Motor neuron (in vitro differentiated cells): ENCODE measurements around the gene CKAP2L. TPM values are rescaled to one million over a fixed set of nuclear protein-coding genes. Genes with fewer than 3 reads are reported as not detected.
"Not testable (repeated sequence)": the region's sequence is repeated elsewhere in the genome, so short reads cannot be mapped to it uniquely, and the experiment has no call there.

Experiments
- ATAC-seq, 8 experiments: fragments of 200-7000 bp; cut with Tn5 transposase; replicated peaks in 6 of 8; 2 replicates each; pipeline ENCODE4 v1.8.0; 2021; ENCODE audit warnings: mild to moderate bottlenecking in 8 of 8, moderate library complexity in 8 of 8
- H3K27ac ChIP-seq, 2 donors: fragments of 250-450 bp; sonication (Bioruptor Pico); 2 replicates each; pipeline ENCODE4 v1.9.0; 2021; ENCODE audit warnings: antibody characterized with exemption in 2 of 2, mild to moderate bottlenecking in 2 of 2, moderate library complexity in 1 of 2
- H3K4me1 ChIP-seq, 2 donors: fragments of 250-450 bp; sonication (Bioruptor Pico); replicated peaks in 1 of 2; 2 replicates each; pipeline ENCODE4 v1.6.1; 2021; ENCODE audit warnings: antibody characterized with exemption in 2 of 2, mild to moderate bottlenecking in 2 of 2, moderate library complexity in 1 of 2
- H3K4me3 ChIP-seq, 5 donors: fragments of 250-450 bp; sonication (Bioruptor Pico); 2 replicates each; pipeline ENCODE4 v1.9.0; 2021; ENCODE audit warnings: antibody characterized with exemption in 5 of 5, mild to moderate bottlenecking in 5 of 5, moderate library complexity in 4 of 5
- WGBS, 10 experiments: fragments of 450-650 bp; shearing (Covaris generic); methylation state at CpG; one replicate each; pipeline ENCODE4 v1.0.0; 2022; 5-methylcytosine and 5-hydroxymethylcytosine counted together
- in situ Hi-C, 9 experiments: fragments of 400-800 bp; cut with MboI; loops; one replicate each; pipeline ENCODE4 v1.15.0; 2021; ENCODE audit warnings: low sequenced_read_pairs in 9 of 9, low pct_unique_long_range_greater_than_20kb in 2 of 9; ENCODE audit not compliant: unreplicated experiment in 9 of 9
- total RNA-seq, 8 experiments: library from RNA; unstranded; fragments of 300-600 nt; gene quantifications; 2 replicates each; pipeline versions ENCODE4 v1.2.3 to v1.2.4, GENCODE V29; 2022

The CKAP2L gene
- total RNA-seq, 8 experiments from 2014 or later = 0.73 to 22.5 (median 1.2) TPM

DNA sequence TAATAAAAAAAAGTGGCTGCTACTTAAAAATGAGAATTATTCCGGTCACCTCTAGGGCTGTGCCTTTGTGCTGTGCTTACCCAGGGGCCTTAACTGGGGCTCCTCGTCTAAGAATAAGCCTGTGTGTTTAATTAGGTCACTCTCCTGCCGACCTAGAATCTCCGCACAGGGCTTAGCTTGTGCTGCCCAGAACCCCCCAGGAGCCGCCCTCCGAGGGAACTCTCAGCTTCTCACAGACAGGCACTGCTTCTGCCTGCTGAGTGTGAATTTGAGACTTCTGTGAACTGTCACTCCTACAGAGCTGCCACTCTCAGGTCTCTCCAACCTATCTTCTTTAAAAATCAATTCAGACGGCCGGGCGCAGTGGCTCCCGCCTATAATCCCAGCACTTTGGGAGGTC is 55.4 kb downstream of the CKAP2L start:
- H3K4me3 ChIP-seq = no peak overlapping the region
- 27 to 83% (median 70%) methylated on average over 1 to 5 of the region's 10 CpGs; no CpG with 5 or more reads in 3 of the 10 experiments for WGBS, 10 experiments
- H3K27ac ChIP-seq = no peak overlapping the region
- in situ Hi-C loops = loop anchor here in 2 of 9 experiments (25.0 kb wide), 1 partner anchor 97 kb away; no protein-coding TSS in a partner anchor
- peak in 4 of 8 experiments; percentile 34 to 82 (median 54) for ATAC-seq
- peaks cover 14 to 16% of the 10 kb centered on the region in 2 donors for H3K4me1 ChIP-seq

DNA sequence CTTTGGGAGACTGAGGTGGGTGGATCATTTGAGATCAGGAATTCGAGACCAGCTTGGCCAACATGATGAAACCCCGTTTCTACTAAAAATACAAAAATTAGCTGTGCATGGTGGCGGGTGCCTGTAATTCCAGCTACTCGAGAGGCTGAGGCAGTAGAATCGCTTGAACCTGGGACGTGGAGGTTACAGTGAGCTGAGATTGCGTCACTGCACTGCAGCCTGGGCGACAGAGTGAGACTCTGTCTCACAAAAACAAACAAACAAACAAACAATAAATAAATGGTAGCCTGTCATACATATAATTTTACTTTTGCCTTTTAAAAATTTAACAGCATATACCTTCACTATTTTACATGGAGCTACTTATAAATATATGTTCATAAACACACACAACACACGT is 57.5 kb downstream of the CKAP2L start:
- not testable (repeated sequence) for H3K27ac ChIP-seq, ATAC-seq, H3K4me1 ChIP-seq, H3K4me3 ChIP-seq
- 60 to 95% (median 80%) methylated on average over 1 to 8 of the region's 9 CpGs for WGBS, 10 experiments
- in situ Hi-C loops = loop anchor here in 2 of 9 experiments (25.0 kb wide), 1 partner anchor 95 kb away; no protein-coding TSS in a partner anchor

DNA sequence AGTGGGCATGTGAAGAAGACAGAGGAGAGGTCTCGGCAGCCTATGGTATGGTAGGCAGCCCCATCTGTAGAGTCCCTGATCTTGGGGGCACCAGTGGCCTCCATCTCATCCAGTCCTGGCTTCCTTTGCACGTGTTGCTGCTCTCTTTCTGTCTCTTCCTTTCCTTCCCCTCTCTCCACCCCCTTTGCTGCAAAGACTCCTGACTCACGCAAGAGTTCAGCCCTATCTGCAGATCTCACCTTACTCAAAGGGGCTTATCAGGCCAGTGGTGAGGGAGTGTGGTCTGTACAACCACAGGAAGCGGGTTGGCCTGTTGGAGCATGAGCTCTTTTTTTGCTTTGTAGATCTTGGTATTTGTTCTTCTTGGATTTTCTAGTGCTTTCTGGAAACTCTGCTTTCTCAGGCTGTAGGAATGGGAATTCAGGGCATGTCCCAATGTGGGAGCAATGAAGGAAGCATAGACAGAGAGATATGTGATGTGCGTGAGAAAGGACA is 58.2 kb downstream of the CKAP2L start:
- H3K27ac ChIP-seq = no peak overlapping the region
- 42 to 100% (median 51%) methylated on average over 1 to 3 of the region's 5 CpGs; no CpG with 5 or more reads in 1 of the 10 experiments for WGBS, 10 experiments
- no peaks in the 10 kb centered on the region for H3K4me1 ChIP-seq
- no peak overlapping the region for H3K4me3 ChIP-seq
- in situ Hi-C loops = loop anchor here in 2 of 9 experiments (25.0 kb wide), 1 partner anchor 94 kb away; no protein-coding TSS in a partner anchor
- ATAC-seq = peak in 2 of 8 experiments; percentile 7 to 13

DNA sequence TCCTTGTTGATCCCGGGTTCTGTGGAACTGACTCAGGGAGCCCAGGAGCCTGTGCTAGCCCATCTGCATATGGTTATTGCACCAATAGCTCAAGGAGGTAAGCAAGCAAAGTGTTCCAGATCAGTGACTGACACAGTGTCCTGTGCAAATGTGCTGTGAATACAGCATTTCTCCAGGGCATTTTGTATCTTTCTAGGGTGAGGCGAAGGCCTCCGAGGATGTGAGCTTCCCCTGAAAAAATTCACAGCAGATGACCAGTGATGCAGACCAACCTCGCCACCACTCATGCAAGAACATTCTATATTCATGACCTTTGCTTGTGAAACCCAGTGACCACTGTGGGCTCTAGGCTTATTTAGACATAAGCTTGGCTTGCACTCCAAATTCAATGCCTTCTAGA is 58.8 kb downstream of the CKAP2L start:
- ATAC-seq = peak in 3 of 8 experiments; percentile 56 to 93 (median 87)
- Histone ChIP-seq H3K4me1 (no peaks in the 10 kb centered on the region), H3K4me3 (no peak overlapping the region), H3K27ac (no peak overlapping the region)
- 54 to 100% (median 78%) methylated on average over 1 to 4 of the region's 4 CpGs; no CpG with 5 or more reads in 3 of the 10 experiments for WGBS, 10 experiments
- in situ Hi-C loops = loop anchor here in 2 of 9 experiments (25.0 kb wide), 1 partner anchor 93 kb away; no protein-coding TSS in a partner anchor

DNA sequence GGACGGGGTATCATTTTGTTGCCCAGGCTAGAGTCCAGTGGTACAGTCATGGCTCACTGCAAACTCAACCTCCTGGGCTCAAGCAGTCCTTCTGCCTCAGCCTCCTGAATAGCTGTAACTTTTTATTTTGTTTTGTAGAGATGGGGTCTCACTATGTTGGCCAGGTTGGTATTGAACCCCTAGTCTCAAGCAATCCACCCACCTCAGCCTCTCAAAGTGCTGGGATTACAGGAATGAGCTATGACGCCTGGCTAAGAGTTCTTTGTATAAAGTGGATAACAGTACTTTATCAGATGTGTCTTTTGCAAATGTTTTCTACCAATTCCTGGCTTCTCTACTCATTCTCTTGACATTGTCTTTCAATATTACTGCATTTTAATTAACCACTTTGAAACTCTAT is 60.7 kb downstream of the CKAP2L start:
- ATAC-seq = no peak
- in situ Hi-C loops = loop anchor here in 2 of 9 experiments (25.0 kb wide), 1 partner anchor 91 kb away; no protein-coding TSS in a partner anchor
- Histone ChIP-seq H3K4me3 (no peak overlapping the region), H3K4me1 (no peaks in the 10 kb centered on the region), H3K27ac (no peak overlapping the region)
- 17 to 80% (median 50%) methylated on average over 1 to 2 of the region's 2 CpGs; no CpG with 5 or more reads in 1 of the 10 experiments for WGBS, 10 experiments

DNA sequence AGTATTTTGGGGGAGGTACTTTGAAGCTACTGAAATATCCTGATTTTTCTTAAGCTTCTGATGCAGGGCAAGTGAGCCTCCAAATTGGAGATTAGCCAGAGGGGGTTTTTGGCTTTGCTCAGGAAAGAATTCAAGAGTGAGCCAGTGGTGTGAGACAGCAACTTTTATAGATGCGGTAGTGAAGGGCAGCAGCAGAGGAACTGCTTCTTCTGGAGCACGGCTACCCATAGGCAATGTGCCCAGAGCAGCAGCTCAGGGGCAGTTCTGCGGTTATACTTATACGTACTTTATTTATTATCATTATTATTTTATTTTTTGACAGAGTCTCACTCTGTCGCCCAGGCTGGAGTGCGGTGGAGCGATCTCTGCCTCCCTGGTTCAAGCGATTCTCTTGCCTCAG is 63.4 kb downstream of the CKAP2L start:
- WGBS, 10 experiments = 40 to 95% (median 88%) methylated on average over 1 to 7 of the region's 8 CpGs; no CpG with 5 or more reads in 2 of the 10 experiments
- H3K4me1 ChIP-seq = no peaks in the 10 kb centered on the region
- H3K27ac ChIP-seq = no peak overlapping the region
- no peak overlapping the region for H3K4me3 ChIP-seq
- ATAC-seq = no peak
- in situ Hi-C loops = loop anchor here in 2 of 9 experiments (25.0 kb wide), 1 partner anchor 89 kb away; no protein-coding TSS in a partner anchor

DNA sequence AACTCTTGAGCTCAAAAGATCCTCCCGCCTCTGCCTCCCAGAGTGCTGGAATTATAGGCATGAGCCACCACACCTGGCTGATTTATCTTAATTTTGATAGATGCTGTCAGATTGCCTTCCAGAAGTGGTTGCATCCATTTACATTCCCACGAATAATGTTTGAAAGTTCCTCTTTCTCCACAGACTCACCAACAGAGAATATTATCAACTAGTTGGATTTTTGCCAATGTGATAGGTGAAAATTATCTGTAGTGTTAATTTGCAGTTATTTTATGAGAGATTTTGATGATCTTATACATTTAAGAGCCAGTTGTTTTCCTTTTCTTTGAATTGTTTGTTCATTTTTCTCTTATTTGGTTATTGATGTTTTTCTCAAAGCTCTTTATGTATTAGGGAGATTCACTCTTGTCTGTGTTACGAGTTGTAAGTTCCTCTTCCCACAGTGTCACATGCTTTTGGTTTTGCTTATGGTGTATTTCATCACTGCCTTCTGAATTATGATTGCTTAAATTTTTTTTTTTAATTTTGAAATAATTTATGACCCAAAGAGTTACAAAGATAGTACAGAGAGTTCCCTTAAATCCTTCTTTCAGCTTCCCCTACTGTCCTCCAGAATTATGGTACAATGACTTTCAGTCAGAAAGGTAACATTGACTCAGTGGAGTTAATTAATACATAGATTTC is 64.3 kb downstream of the CKAP2L start:
- ATAC-seq = no peak
- H3K27ac ChIP-seq = no peak overlapping the region
- no peak overlapping the region for H3K4me3 ChIP-seq
- WGBS, 10 experiments = 5 to 100% (median 70%) methylated on average over 1 to 3 of the region's 3 CpGs
- no peaks in the 10 kb centered on the region for H3K4me1 ChIP-seq
- in situ Hi-C loops = loop anchor here in 2 of 9 experiments (25.0 kb wide), 1 partner anchor 88 kb away; no protein-coding TSS in a partner anchor

DNA sequence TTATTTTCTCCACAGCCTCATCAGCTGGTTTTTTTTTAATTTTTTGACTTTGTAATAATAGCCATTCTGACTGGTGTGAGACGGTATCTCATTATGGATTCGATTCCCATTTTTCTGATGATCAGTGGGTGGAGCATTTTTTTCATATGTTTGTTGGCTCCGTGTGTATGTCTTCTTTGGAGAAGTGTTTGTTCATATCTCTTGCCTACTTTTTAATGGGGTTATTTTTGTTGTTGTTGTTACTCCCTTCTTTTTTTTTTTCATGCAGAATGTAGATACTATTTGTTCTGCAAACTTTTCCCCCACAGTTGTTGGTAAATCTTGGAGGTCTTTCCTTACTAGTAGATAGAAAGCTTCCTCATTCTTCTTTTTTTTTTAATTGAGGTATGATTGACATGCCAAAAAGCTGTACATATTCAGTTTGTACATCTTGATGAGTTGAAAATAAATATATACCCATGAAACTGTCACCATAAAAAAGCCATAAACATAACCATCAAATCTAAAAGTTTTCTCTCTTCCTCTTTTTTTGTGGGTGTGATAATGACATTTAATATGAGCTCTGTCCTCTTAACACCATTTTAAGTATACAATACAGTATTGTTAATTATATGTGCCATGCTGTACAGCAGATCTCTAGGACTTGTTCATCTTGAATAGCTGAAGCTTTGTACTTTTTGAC is 65.4 kb downstream of the CKAP2L start:
- WGBS, 10 experiments = 30 to 89% (median 79%) methylated on average over 2 to 3 of the region's 3 CpGs
- Histone ChIP-seq H3K27ac (no peak overlapping the region), H3K4me1 (no peaks in the 10 kb centered on the region), H3K4me3 (no peak overlapping the region)
- no peak for ATAC-seq
- in situ Hi-C loops = no loop called here

DNA sequence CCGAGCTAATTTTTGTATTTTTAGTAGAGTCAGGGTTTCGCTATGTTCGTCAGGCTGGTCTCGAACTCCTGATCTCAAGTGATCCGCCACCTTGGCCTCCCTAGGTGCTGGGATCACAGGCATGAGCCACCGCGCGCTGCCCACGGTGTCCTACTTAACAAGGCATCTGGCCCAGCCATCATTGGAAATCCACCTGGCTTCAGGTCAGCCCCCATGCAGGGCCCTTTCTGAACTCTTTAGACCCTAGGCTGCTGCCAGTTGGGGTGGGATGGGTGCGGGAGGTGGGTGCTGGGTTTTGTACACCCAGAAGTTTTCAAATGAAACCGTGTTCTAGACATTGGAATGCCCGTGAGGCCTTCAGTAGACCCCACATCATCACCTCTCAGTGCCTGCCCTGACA is 70.2 kb downstream of the CKAP2L start:
- H3K4me1 ChIP-seq = peaks cover 13 to 19% of the 10 kb centered on the region in 2 donors
- no peak overlapping the region for H3K27ac ChIP-seq
- in situ Hi-C loops = no loop called here
- no peak for ATAC-seq
- WGBS, 10 experiments = 33 to 100% (median 95%) methylated on average over 1 to 8 of the region's 12 CpGs; no CpG with 5 or more reads in 3 of the 10 experiments
- H3K4me3 ChIP-seq = no peak overlapping the region

DNA sequence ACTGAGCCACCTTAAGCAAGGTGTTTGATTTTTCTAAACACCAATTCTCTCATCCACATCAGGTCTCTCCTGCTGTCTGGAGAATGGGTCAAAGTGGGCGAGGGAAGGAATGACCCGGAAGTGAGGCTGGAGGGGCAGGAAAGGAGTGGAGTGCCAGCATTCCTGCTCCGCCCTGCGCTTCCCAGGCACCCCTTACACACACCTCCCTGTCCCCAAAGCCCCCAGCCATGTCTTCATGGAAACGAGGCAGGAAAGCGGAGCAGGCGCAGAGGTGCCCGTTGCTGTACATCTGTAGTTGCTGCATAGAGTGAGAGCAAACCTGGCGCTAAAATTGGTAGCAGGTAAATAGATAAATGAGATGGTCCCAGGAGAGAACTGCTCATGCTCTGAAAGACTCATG is 70.8 kb downstream of the CKAP2L start:
- Histone ChIP-seq H3K4me3 (no peak overlapping the region), H3K4me1 (peaks cover 13 to 19% of the 10 kb centered on the region in 2 donors), H3K27ac (no peak overlapping the region)
- WGBS, 10 experiments = 87 to 100% (median 95%) methylated on average over 1 to 6 of the region's 9 CpGs; no CpG with 5 or more reads in 4 of the 10 experiments
- in situ Hi-C loops = no loop called here
- no peak for ATAC-seq

DNA sequence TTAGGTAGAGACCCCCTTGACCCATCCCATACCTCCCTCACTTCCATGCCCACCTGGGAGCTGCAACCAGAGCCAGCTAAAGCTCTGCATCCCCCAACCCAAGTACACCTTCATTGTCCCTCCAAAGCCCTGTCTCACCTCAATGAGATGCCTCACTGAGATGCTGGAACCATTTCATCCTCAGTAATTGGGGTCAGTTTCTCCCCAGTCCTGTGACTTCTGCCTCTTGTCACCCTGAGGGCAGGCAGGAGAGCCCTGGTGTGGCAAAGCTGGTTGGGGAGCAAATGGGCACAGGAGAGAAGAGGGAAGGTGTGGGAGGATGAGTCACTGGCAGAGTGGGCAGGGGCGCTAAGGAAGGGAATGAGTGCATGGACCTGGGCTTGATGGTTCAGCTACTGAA is 71.5 kb downstream of the CKAP2L start:
- Histone ChIP-seq H3K4me3 (no peak overlapping the region), H3K4me1 (peaks cover 13 to 19% of the 10 kb centered on the region in 2 donors), H3K27ac (peak overlapping the region; percentile 29 to 56)
- in situ Hi-C loops = no loop called here
- 38 to 100% (median 76%) methylated on average over 1 of the region's 1 CpG; no CpG with 5 or more reads in 6 of the 10 experiments for WGBS, 10 experiments
- ATAC-seq = no peak

DNA sequence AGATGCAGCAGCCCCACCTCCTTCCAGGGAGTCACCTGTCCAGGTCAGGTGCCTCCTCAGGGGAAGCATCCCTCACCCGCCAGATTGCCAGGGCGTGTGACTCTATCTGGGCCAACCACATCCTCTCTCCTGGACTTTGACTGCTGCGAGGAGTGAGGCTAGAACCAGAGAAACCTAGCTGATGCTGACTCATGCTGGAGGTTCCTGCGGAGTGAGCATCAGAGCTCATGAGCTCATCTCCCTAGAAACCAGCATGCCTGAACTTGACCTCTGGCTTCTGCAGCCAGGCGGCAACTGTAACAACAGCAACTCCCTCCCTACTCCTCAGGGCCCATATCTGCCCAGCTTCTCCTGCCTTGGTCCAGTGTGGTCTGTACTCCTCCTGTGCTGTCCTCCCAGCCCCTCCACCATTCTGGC is 71.9 kb downstream of the CKAP2L start:
- Histone ChIP-seq H3K4me1 (peaks cover 13 to 19% of the 10 kb centered on the region in 2 donors), H3K27ac (peak overlapping the region; percentile 29 to 56), H3K4me3 (no peak overlapping the region)
- 0 to 65% (median 29%) methylated on average over 1 to 3 of the region's 5 CpGs; no CpG with 5 or more reads in 6 of the 10 experiments for WGBS, 10 experiments
- in situ Hi-C loops = no loop called here
- ATAC-seq = peak; percentile 58 to 96 (median 95)

DNA sequence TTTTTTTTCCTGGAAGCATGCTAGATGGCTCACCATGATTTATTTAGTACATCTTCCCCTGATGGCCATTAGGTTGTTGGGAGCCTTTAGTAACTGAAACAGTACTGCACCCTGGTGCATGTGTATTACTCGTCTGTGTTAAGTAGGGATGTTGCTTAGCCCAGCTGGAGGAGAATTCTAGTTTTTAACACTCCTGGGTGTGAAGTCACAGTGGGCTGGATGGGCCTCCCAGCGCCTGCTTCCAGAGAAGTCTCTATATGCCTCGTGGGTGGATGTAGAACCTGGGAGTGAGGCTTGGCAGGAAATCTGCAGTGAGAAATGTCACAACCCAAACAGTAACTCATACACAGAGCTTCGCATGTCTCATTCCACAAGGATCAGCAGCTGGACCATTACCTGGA is 72.5 kb downstream of the CKAP2L start:
- Histone ChIP-seq H3K4me1 (peaks cover 13 to 19% of the 10 kb centered on the region in 2 donors), H3K27ac (peak overlapping the region; percentile 29 to 56), H3K4me3 (no peak overlapping the region)
- in situ Hi-C loops = no loop called here
- 40 to 80% (median 57%) methylated on average over 1 to 4 of the region's 4 CpGs; no CpG with 5 or more reads in 2 of the 10 experiments for WGBS, 10 experiments
- peak in 6 of 8 experiments; percentile 7 to 74 (median 68) for ATAC-seq
